ENCODE measurements around the gene AUNIP. TPM values are rescaled to one million over a fixed set of nuclear protein-coding genes. Genes with fewer than 3 reads are reported as not detected.

AUNIP gene
- total RNA-seq, 1 experiment from 2014 or later = 16.1 TPM

DNA sequence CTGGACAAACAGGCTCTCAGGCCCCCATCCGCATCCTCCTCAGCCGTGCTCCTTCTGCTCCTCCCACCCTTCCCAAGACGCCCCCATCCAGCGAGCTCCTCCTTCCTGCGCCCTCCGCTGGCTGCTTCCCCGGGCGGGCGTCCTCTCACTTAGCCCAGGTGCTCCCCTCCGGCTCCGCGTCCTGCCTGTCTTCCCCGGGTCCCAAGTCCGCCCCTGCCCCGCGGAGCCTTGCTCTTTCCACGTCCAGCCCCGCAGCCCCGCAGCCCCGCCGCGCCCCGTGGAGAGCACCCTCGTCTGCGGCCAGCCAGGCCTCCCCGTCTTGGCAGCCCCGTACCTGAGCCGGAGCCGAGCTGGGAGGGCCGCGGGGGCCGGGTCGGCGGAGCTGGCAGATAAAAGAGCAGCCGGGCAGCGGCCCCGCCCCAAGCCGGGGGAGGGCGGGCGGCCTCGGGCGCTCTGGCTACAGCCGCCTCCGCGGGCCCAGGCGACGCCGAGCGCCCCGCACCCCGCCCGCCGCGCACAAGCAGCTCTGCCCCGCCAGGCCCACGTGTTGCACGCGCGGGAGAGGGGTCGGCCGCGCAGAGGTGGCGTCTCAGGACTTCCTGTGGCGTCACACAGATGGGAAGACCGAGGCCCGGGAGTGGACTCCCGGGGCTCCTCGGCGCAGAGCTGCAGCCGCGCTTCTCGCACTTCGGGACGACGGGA, 16.0 kb upstream of the AUNIP start, which contains the start of gene PAQR7 (continued):
- peak; percentile 51; the same call in 1 of the 2 replicates for TF ChIP-seq ESRRA (CRISPR knock-in tag; IDR thresholded peaks at IDR 0.05; ENCODE audit: borderline replicate concordance)
- TF ChIP-seq HMGA2 (CRISPR knock-in tag; IDR thresholded peaks at IDR 0.05) = no peak
- peak; percentile 40 for TF ChIP-seq ZNF423 (CRISPR knock-in tag; IDR thresholded peaks at IDR 0.05)
- TF ChIP-seq KAT7 (CRISPR knock-in tag; IDR thresholded peaks at IDR 0.05; ENCODE audit: borderline replicate concordance) = peak; percentile 84
- TF ChIP-seq, protein P1, sequence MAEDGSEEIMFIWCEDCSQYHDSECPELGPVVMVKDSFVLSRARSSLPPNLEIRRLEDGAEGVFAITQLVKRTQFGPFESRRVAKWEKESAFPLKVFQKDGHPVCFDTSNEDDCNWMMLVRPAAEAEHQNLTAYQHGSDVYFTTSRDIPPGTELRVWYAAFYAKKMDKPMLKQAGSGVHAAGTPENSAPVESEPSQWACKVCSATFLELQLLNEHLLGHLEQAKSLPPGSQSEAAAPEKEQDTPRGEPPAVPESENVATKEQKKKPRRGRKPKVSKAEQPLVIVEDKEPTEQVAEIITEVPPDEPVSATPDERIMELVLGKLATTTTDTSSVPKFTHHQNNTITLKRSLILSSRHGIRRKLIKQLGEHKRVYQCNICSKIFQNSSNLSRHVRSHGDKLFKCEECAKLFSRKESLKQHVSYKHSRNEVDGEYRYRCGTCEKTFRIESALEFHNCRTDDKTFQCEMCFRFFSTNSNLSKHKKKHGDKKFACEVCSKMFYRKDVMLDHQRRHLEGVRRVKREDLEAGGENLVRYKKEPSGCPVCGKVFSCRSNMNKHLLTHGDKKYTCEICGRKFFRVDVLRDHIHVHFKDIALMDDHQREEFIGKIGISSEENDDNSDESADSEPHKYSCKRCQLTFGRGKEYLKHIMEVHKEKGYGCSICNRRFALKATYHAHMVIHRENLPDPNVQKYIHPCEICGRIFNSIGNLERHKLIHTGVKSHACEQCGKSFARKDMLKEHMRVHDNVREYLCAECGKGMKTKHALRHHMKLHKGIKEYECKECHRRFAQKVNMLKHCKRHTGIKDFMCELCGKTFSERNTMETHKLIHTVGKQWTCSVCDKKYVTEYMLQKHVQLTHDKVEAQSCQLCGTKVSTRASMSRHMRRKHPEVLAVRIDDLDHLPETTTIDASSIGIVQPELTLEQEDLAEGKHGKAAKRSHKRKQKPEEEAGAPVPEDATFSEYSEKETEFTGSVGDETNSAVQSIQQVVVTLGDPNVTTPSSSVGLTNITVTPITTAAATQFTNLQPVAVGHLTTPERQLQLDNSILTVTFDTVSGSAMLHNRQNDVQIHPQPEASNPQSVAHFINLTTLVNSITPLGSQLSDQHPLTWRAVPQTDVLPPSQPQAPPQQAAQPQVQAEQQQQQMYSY (CRISPR knock-in tag; IDR thresholded peaks at IDR 0.05) = no peak
- TF ChIP-seq, protein P2, sequence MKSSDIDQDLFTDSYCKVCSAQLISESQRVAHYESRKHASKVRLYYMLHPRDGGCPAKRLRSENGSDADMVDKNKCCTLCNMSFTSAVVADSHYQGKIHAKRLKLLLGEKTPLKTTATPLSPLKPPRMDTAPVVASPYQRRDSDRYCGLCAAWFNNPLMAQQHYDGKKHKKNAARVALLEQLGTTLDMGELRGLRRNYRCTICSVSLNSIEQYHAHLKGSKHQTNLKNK (CRISPR knock-in tag; IDR thresholded peaks at IDR 0.05) = no peak
- TF ChIP-seq, protein P3, sequence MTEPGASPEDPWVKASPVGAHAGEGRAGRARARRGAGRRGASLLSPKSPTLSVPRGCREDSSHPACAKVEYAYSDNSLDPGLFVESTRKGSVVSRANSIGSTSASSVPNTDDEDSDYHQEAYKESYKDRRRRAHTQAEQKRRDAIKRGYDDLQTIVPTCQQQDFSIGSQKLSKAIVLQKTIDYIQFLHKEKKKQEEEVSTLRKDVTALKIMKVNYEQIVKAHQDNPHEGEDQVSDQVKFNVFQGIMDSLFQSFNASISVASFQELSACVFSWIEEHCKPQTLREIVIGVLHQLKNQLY (CRISPR knock-in tag; IDR thresholded peaks at IDR 0.05) = no peak
- TF ChIP-seq SMAD3 (CRISPR knock-in tag; IDR thresholded peaks at IDR 0.05; ENCODE audit: borderline replicate concordance) = 0 out of 2 replicates have a peak, but pooled peaks have one; percentile 49
- TF ChIP-seq, protein P4, sequence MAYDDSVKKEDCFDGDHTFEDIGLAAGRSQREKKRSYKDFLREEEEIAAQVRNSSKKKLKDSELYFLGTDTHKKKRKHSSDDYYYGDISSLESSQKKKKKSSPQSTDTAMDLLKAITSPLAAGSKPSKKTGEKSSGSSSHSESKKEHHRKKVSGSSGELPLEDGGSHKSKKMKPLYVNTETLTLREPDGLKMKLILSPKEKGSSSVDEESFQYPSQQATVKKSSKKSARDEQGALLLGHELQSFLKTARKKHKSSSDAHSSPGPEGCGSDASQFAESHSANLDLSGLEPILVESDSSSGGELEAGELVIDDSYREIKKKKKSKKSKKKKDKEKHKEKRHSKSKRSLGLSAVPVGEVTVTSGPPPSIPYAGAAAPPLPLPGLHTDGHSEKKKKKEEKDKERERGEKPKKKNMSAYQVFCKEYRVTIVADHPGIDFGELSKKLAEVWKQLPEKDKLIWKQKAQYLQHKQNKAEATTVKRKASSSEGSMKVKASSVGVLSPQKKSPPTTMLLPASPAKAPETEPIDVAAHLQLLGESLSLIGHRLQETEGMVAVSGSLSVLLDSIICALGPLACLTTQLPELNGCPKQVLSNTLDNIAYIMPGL (CRISPR knock-in tag; IDR thresholded peaks at IDR 0.05) = peak; percentile 57
- no peak for TF ChIP-seq NFE2L1 (CRISPR knock-in tag; IDR thresholded peaks at IDR 0.05)
- TF ChIP-seq, protein P5, sequence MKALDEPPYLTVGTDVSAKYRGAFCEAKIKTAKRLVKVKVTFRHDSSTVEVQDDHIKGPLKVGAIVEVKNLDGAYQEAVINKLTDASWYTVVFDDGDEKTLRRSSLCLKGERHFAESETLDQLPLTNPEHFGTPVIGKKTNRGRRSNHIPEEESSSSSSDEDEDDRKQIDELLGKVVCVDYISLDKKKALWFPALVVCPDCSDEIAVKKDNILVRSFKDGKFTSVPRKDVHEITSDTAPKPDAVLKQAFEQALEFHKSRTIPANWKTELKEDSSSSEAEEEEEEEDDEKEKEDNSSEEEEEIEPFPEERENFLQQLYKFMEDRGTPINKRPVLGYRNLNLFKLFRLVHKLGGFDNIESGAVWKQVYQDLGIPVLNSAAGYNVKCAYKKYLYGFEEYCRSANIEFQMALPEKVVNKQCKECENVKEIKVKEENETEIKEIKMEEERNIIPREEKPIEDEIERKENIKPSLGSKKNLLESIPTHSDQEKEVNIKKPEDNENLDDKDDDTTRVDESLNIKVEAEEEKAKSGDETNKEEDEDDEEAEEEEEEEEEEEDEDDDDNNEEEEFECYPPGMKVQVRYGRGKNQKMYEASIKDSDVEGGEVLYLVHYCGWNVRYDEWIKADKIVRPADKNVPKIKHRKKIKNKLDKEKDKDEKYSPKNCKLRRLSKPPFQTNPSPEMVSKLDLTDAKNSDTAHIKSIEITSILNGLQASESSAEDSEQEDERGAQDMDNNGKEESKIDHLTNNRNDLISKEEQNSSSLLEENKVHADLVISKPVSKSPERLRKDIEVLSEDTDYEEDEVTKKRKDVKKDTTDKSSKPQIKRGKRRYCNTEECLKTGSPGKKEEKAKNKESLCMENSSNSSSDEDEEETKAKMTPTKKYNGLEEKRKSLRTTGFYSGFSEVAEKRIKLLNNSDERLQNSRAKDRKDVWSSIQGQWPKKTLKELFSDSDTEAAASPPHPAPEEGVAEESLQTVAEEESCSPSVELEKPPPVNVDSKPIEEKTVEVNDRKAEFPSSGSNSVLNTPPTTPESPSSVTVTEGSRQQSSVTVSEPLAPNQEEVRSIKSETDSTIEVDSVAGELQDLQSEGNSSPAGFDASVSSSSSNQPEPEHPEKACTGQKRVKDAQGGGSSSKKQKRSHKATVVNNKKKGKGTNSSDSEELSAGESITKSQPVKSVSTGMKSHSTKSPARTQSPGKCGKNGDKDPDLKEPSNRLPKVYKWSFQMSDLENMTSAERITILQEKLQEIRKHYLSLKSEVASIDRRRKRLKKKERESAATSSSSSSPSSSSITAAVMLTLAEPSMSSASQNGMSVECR (CRISPR knock-in tag; IDR thresholded peaks at IDR 0.05; ENCODE audit: borderline replicate concordance) = no peak; the same call in 1 of the 2 replicates
- TF ChIP-seq, protein P6, sequence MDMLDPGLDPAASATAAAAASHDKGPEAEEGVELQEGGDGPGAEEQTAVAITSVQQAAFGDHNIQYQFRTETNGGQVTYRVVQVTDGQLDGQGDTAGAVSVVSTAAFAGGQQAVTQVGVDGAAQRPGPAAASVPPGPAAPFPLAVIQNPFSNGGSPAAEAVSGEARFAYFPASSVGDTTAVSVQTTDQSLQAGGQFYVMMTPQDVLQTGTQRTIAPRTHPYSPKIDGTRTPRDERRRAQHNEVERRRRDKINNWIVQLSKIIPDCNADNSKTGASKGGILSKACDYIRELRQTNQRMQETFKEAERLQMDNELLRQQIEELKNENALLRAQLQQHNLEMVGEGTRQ (CRISPR knock-in tag; IDR thresholded peaks at IDR 0.05) = peak; percentile 55; the same call in 1 of the 2 replicates
- TF ChIP-seq GTF2I (CRISPR knock-in tag; conservative IDR thresholded peaks at IDR 0.05) = no peak
- TF ChIP-seq, protein P7, sequence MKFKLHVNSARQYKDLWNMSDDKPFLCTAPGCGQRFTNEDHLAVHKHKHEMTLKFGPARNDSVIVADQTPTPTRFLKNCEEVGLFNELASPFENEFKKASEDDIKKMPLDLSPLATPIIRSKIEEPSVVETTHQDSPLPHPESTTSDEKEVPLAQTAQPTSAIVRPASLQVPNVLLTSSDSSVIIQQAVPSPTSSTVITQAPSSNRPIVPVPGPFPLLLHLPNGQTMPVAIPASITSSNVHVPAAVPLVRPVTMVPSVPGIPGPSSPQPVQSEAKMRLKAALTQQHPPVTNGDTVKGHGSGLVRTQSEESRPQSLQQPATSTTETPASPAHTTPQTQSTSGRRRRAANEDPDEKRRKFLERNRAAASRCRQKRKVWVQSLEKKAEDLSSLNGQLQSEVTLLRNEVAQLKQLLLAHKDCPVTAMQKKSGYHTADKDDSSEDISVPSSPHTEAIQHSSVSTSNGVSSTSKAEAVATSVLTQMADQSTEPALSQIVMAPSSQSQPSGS (CRISPR knock-in tag; IDR thresholded peaks at IDR 0.05; ENCODE audit: borderline replicate concordance, low read depth) = no peak
- TF ChIP-seq ZNF317 (CRISPR knock-in tag; IDR thresholded peaks at IDR 0.05; ENCODE audit: borderline replicate concordance, low read depth) = no peak
- TF ChIP-seq ZNF416 (CRISPR knock-in tag; IDR thresholded peaks at IDR 0.05) = no peak

All from WTC11 (cell line).